GM12892 (cell line): ENCODE data around the gene AMOTL1.

Experiments used
- POLR2A ChIP-seq: IDR thresholded peaks from 2 replicates; pipeline ENCODE4 v1.6.1; 2011; ENCODE audit warnings: low read depth, low read length, control low read depth
- POLR2AphosphoS5 ChIP-seq: IDR thresholded peaks from 2 replicates; pipeline ENCODE4 v1.6.1; 2011; ENCODE audit warnings: low read depth, low read length, control low read depth
- TAF1 ChIP-seq: IDR thresholded peaks from 2 replicates; pipeline ENCODE4 v1.6.1; 2011; ENCODE audit warnings: low read depth, mild to moderate bottlenecking, control low read depth, low read length, borderline replicate concordance

DNA sequence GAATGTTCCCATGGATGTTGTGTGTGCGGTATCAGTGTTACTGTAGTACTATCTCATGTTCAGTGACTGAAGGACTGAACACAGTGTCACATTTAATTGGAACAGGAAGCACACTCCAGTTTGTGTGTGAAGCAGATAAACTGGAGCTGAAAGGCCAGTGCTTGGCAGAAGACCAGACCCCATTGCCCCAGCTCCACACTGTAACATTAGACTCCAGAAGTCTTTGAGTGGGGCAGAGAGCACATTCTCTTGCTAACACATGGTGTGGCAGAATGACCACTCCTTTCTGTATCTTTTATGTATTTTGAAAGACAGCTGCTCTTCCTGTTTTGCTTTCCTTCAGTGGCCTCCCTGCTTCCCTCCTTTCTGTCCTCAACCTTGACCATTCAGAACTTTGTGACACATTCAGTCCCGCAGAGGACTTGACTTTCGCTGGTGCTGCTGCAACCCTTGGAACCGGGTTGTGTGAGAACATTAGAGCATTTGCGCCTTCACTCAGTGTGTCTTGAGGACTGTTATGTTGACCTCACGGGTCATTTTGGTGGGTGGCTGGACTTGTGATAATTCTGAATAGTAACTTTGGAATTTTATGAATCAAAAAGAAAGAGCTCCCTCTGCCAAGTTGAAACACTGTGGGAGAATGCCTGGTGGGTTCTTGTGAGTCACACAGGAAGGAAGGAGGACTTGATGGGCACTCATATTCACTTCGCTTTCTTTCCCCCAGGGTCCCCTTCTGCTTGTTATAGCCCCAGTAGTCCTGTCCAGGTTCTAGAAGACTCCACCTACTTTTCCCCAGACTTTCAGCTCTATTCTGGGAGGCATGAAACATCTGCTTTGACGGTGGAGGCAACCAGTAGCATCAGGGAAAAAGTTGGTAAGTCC, 26.4 kb downstream of the AMOTL1 start:
- TF ChIP-seq POLR2A (no peak), POLR2AphosphoS5 (no peak), TAF1 (no peak)
